GM13977 (cell line): ENCODE data around the gene SOX4.
A peak's percentile ranks its signal among the peaks of the same experiment; 100 is the strongest.

Experiments used
- DNase-seq: peaks from one replicate; pipeline ENCODE4 v3.0.0; 2012; ENCODE audit warnings: low spot score
- in situ Hi-C: fragments of 300-500 bp; cut with MboI; formaldehyde crosslinking; loops from one replicate; pipeline ENCODE4 v1.12.0; 2022; ENCODE audit warnings: low sequenced_read_pairs, low pct_unique_long_range_greater_than_20kb, mixed read lengths, inconsistent platforms; ENCODE audit not compliant: unreplicated experiment
- TF ChIP-seq, protein P1 (sequence below): IDR thresholded peaks from 2 replicates; pipeline ENCODE4 v1.5.1; 2012; ENCODE audit warnings: mild to moderate bottlenecking, control low read depth; ENCODE audit not compliant: insufficient read depth; ENCODE audit errors: extremely low read depth, missing control alignments

Gene SOX4

DNA sequence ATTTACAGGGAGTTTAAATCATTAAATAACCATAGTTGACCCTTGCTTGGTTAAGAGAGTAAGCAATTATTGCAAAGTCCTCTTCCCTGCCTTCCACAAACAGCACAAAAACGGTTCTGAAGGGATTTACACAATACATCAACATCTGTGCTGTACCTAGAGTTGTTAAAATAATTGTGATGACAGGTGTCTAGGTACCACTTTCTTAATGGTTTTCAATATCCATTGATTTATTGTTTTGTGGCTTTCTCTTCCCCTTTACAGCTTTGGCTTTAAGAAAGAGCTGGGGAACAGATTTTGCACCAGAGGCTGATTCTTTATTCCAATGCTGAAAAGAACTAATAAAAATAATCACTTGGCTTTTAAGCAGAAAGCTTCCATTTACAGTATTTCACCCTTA, 598 bp upstream of the SOX4 start:
- in situ Hi-C loops: loop anchor here (25.0 kb wide), 2 partner anchors 681 to 881 kb away; no protein-coding TSS in a partner anchor
- TF ChIP-seq, protein P1, sequence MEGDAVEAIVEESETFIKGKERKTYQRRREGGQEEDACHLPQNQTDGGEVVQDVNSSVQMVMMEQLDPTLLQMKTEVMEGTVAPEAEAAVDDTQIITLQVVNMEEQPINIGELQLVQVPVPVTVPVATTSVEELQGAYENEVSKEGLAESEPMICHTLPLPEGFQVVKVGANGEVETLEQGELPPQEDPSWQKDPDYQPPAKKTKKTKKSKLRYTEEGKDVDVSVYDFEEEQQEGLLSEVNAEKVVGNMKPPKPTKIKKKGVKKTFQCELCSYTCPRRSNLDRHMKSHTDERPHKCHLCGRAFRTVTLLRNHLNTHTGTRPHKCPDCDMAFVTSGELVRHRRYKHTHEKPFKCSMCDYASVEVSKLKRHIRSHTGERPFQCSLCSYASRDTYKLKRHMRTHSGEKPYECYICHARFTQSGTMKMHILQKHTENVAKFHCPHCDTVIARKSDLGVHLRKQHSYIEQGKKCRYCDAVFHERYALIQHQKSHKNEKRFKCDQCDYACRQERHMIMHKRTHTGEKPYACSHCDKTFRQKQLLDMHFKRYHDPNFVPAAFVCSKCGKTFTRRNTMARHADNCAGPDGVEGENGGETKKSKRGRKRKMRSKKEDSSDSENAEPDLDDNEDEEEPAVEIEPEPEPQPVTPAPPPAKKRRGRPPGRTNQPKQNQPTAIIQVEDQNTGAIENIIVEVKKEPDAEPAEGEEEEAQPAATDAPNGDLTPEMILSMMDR: no peak
- no peak for DNase-seq

DNA sequence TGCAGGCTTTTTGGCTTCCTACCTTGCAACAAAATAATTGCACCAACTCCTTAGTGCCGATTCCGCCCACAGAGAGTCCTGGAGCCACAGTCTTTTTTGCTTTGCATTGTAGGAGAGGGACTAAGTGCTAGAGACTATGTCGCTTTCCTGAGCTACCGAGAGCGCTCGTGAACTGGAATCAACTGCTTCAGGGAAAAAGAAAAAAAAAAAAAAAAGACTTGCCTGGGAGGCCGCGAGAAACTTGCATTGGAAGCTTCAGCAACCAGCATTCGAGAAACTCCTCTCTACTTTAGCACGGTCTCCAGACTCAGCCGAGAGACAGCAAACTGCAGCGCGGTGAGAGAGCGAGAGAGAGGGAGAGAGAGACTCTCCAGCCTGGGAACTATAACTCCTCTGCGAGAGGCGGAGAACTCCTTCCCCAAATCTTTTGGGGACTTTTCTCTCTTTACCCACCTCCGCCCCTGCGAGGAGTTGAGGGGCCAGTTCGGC, 420 bp downstream of the SOX4 start:
- peak; percentile 40 for DNase-seq
- TF ChIP-seq, protein P1: no peak
- in situ Hi-C loops: loop anchor here (25.0 kb wide), 2 partner anchors 682 to 882 kb away; no protein-coding TSS in a partner anchor

DNA sequence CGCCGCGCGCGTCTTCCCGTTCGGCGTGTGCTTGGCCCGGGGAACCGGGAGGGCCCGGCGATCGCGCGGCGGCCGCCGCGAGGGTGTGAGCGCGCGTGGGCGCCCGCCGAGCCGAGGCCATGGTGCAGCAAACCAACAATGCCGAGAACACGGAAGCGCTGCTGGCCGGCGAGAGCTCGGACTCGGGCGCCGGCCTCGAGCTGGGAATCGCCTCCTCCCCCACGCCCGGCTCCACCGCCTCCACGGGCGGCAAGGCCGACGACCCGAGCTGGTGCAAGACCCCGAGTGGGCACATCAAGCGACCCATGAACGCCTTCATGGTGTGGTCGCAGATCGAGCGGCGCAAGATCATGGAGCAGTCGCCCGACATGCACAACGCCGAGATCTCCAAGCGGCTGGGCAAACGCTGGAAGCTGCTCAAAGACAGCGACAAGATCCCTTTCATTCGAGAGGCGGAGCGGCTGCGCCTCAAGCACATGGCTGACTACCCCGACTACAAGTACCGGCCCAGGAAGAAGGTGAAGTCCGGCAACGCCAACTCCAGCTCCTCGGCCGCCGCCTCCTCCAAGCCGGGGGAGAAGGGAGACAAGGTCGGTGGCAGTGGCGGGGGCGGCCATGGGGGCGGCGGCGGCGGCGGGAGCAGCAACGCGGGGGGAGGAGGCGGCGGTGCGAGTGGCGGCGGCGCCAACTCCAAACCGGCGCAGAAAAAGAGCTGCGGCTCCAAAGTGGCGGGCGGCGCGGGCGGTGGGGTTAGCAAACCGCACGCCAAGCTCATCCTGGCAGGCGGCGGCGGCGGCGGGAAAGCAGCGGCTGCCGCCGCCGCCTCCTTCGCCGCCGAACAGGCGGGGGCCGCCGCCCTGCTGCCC, 1.1 kb downstream of the SOX4 start:
- DNase-seq: peak; percentile 72
- in situ Hi-C loops: loop anchor here (25.0 kb wide), 2 partner anchors 682 to 882 kb away; no protein-coding TSS in a partner anchor
- TF ChIP-seq, protein P1: no peak

DNA sequence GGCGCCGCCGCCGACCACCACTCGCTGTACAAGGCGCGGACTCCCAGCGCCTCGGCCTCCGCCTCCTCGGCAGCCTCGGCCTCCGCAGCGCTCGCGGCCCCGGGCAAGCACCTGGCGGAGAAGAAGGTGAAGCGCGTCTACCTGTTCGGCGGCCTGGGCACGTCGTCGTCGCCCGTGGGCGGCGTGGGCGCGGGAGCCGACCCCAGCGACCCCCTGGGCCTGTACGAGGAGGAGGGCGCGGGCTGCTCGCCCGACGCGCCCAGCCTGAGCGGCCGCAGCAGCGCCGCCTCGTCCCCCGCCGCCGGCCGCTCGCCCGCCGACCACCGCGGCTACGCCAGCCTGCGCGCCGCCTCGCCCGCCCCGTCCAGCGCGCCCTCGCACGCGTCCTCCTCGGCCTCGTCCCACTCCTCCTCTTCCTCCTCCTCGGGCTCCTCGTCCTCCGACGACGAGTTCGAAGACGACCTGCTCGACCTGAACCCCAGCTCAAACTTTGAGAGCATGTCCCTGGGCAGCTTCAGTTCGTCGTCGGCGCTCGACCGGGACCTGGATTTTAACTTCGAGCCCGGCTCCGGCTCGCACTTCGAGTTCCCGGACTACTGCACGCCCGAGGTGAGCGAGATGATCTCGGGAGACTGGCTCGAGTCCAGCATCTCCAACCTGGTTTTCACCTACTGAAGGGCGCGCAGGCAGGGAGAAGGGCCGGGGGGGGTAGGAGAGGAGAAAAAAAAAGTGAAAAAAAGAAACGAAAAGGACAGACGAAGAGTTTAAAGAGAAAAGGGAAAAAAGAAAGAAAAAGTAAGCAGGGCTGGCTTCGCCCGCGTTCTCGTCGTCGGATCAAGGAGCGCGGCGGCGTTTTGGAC, 2.0 kb downstream of the SOX4 start:
- TF ChIP-seq, protein P1: peak; percentile 22
- peak; percentile 61 for DNase-seq
- in situ Hi-C loops: loop anchor here (25.0 kb wide), 2 partner anchors 683 to 883 kb away; no protein-coding TSS in a partner anchor

DNA sequence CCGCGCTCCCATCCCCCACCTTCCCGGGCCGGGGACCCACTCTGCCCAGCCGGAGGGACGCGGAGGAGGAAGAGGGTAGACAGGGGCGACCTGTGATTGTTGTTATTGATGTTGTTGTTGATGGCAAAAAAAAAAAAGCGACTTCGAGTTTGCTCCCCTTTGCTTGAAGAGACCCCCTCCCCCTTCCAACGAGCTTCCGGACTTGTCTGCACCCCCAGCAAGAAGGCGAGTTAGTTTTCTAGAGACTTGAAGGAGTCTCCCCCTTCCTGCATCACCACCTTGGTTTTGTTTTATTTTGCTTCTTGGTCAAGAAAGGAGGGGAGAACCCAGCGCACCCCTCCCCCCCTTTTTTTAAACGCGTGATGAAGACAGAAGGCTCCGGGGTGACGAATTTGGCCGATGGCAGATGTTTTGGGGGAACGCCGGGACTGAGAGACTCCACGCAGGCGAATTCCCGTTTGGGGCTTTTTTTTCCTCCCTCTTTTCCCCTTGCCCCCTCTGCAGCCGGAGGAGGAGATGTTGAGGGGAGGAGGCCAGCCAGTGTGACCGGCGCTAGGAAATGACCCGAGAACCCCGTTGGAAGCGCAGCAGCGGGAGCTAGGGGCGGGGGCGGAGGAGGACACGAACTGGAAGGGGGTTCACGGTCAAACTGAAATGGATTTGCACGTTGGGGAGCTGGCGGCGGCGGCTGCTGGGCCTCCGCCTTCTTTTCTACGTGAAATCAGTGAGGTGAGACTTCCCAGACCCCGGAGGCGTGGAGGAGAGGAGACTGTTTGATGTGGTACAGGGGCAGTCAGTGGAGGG, 2.8 kb downstream of the SOX4 start:
- TF ChIP-seq, protein P1: no peak
- in situ Hi-C loops: loop anchor here (25.0 kb wide), 2 partner anchors 684 to 884 kb away; no protein-coding TSS in a partner anchor
- peak; percentile 61 for DNase-seq
